ENCODE results near the gene AKNA. TPM values are rescaled to one million over a fixed set of nuclear protein-coding genes. Genes with fewer than 3 reads are reported as not detected.

The AKNA gene
- total RNA-seq, 1 donor from 2014 or later, result 68.1 TPM

- no peak for DNase-seq (ENCODE audit: low spot score)
Measured at GRCh38 chr9:114357360-114357759, 30.4 kb downstream of the AKNA start.

DNA sequence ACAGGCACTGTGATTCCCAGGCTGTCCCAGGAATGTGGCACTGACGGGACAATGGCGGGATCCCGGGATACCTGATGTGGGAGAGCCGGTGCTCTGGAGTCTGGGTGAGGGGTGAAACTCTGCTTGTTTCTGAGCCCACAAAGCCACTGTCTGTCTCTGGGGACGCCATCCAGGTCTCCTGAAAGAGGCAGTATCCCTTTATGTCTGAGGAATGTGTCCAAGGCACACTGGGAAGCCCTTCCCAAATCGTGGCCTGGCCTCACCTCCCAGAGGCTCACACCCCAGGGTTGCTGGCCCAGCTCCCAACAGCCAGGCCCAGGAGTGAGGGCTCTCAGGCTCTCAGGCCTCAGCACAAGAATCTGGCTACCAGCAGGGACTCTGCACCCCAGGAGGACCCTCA is 31.0 kb downstream of the AKNA start:
- DNase-seq (ENCODE audit: low spot score), result no peak

DNA sequence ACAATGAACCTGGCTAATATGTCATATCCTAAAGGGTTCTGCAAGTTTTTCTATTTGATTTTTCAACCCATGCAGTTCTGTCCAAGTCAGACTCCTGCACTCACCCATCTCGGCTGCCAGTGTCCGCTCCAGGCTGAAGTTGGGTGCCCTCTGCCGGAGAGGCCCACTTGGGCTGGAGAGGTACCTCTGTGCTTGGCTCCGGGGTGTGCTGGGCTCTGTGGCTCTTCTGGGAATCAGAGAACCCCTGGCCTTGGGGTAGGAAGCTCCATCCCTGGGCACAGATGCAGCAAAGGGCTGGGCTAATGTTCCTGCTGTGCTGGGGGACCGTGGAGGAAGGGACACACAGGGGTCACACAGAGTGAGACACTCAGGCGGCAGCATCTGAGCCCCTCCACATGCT is 32.0 kb downstream of the AKNA start:
- DNase-seq (ENCODE audit: low spot score), result no peak

- no peak for DNase-seq (ENCODE audit: low spot score)
Measured at GRCh38 chr9:114351932-114352331, 35.9 kb downstream of the AKNA start.

GRCh38 chr9:114350636-114351401 is 37.0 kb downstream of the AKNA start:
- DNase-seq (ENCODE audit: low spot score), result no peak

- DNase-seq (ENCODE audit: low spot score), result no peak
Measured at GRCh38 chr9:114349713-114350480, 37.9 kb downstream of the AKNA start.

DNA sequence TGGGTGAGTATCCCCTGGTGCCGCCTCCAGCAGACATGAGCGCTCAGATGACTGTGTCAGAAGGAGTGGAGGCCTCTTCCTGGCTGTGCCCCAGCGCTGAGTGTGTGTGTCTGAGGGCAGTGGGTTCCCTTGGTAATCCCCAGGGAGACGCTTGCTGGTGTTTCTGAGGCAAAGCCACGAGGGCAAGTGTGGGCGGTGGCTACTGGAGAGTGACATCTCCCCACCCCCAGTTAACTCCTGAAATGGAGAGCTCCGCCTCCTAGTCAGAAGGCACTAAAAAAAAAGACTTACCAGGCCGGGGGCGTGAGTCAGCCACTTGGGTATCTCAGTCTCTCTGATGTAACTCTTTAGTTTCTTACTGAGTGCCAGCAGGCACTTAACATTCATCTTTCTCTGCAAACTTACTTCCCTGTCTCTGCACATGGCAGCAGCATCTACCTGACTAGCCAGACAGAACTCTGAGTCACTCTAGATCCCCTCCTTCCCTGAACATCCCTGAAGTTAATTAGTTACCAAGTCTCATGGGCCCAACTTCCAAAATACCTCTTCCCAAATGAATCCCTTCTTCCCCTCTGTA is 38.8 kb downstream of the AKNA start:
- peak; percentile 75 for DNase-seq (ENCODE audit: low spot score)

DNA sequence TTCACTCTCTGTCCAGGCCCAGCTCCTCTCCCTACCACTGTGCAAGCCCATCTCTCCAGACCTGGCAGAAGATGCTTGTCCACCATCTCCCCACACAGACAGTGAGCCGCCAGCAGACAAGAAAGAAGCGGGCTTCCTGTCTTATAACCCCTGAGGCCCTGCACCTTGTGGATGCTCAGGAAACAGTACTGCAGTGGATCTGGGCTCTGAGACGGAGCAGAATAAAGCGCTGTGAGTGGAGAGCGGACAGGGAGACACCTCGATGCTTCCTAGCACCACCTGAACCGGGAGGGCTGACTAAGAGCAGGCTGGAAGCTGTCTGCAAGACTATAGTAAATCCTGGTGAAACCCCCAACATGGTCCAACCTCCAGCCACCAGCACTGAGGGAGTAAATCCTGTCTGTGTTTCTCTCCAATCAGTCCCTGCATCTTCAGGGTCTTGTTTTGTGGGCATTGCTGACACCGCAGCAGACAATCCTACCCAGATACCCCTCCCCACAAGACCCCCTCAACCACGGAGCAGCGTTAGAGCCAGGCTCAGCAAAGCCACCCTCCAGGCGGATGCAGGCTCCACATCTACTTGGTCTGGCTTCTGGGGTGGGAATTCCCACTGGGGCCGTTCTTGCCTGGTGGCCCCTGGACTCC is 39.4 kb downstream of the AKNA start:
- DNase-seq (ENCODE audit: low spot score), result no peak

DNA sequence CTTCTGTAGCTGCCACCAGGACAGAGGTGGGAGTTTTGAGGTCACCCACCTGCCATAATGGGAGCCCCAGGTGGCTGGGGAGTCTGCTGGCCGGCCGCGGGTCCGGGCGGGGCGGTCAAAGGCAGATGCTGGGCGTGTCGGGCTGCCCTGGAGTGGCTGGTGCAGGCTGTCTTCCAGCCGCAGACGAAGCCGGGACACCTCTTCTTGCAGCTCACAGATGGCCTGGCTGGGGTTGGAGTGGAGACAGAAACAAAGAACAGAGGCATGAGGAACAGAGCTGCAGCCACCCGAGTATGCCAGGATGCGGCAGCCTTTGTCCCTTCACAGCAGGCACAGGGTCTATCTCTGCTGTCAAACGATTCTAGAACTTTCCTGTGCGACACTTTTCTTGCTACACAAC is 40.1 kb downstream of the AKNA start:
- DNase-seq (ENCODE audit: low spot score), result no peak

GRCh38 chr9:114346146-114346545 is 41.6 kb downstream of the AKNA start:
- DNase-seq (ENCODE audit: low spot score), result no peak

DNA sequence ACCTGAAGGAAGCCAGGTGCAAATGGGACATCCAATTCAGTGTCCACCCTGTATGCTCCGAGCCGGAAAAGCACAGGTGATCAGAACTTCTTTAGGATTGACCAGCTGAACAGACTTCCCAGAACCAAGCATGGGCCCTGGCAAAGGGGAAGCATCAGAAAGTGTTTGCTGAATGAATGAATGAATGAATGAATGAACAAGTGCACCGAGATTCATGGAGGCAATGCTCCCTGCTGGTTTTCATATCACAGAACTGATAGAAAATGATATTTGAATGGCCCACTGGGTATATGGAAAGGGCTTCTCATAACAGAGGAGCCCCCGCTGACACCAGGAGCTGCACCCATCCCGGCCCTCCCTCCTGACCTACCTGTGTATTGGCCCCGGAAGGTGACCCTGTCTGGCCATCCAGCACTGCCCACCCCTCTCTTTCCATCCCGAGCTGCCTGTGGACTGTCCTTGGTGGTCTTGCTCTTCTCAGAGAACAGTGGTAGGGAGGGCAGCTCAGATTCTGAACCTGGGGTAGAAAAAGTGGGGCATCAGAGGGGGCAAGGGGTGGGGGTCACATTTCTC is 42.2 kb downstream of the AKNA start:
- no peak for DNase-seq (ENCODE audit: low spot score)

- no peak for DNase-seq (ENCODE audit: low spot score)
Measured at GRCh38 chr9:114344692-114345091, 43.1 kb downstream of the AKNA start.

DNA sequence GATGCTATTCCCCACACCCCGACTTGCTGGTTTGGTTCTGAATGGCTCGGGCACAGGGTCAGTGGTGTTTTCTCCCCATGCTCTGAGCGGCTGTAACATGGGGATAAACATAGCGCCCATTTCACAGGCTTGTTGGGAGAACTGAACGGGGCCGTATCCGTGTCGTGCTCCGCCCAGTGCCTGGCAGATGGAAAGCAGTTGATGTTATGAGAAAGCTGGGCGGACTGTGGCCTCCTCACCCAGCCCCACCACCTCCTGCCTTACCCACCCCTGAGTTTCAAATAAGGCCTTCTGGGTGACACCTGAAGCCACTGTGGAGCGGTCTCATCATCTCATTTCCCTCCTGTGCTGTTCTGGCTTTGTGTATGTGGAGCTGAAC is 43.6 kb downstream of the AKNA start:
- DNase-seq (ENCODE audit: low spot score), result no peak

GRCh38 chr9:114343471-114344187 is 44.2 kb downstream of the AKNA start:
- DNase-seq (ENCODE audit: low spot score), result no peak

- DNase-seq (ENCODE audit: low spot score), result no peak
Measured at GRCh38 chr9:114342755-114343440, 44.9 kb downstream of the AKNA start.

- DNase-seq (ENCODE audit: low spot score), result no peak
Measured at GRCh38 chr9:114341991-114342390, 45.8 kb downstream of the AKNA start.

DNA sequence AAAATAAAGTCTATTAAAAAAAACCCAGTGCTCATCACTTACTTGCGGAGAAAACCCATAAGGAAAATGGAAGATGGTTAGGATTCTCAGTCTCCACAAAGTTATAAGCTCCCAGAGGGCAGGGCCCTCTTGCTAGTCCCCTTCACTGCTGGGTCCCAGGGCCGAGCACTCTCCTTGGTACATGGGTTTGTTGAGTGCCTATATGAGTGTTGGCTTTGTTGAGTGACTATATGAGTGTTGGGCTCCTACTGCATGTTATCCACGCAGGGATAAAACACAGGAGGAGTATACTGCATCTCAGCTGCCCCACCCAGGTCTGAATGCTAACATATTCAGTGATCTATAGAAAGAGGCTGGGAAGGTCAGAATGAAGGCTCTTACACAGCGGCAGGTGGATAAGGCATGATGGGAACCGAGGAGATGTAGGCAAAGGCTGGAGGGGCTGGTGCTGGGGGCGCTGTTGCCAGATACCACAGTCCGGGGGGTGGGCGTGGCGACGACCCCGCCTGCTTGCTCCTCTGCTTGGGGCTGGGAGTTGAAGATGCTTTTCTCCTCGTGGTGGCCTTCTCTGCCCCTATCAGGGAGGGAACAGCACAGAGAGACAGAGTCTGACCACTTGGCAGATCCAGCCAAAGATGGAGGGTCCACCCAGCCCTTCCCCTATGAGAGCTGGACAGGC is 46.5 kb downstream of the AKNA start:
- no peak for DNase-seq (ENCODE audit: low spot score)

- no peak for DNase-seq (ENCODE audit: low spot score)
Measured at GRCh38 chr9:114339130-114339908, 48.5 kb downstream of the AKNA start.

GRCh38 chr9:114338187-114338586 is 49.6 kb downstream of the AKNA start:
- DNase-seq (ENCODE audit: low spot score), result no peak
